ENCODE data around the gene ANKRD13B.

The ANKRD13B gene

GRCh38 chr17:29586676-29587469, 6.1 kb upstream of the ANKRD13B start:
- H3K4me3 ChIP-seq (ENCODE audit: low read depth, low read length) = no peak overlapping the region
- H3K9me3 ChIP-seq (ENCODE audit: control insufficient read depth, insufficient read depth, low read length) = no peaks in the 10 kb centered on the region
- H3K36me3 ChIP-seq (ENCODE audit: control insufficient read depth, insufficient read depth, low read length) = peaks cover 3% of the 10 kb centered on the region
- H3K27me3 ChIP-seq (ENCODE audit: control insufficient read depth, insufficient read depth, low read length) = peaks cover 21% of the 10 kb centered on the region
- H3K4me1 ChIP-seq (ENCODE audit: control insufficient read depth, insufficient read depth, low read length) = peaks cover 14% of the 10 kb centered on the region
- H3K9ac ChIP-seq (ENCODE audit: low read depth, low read length) = no peak overlapping the region

- Histone ChIP-seq H3K36me3 (ENCODE audit: control insufficient read depth, insufficient read depth, low read length) (peaks cover 3% of the 10 kb centered on the region), H3K9me3 (ENCODE audit: control insufficient read depth, insufficient read depth, low read length) (no peaks in the 10 kb centered on the region), H3K27me3 (ENCODE audit: control insufficient read depth, insufficient read depth, low read length) (peaks cover 21% of the 10 kb centered on the region), H3K4me1 (ENCODE audit: control insufficient read depth, insufficient read depth, low read length) (peaks cover 14% of the 10 kb centered on the region), H3K9ac (ENCODE audit: low read depth, low read length) (no peak overlapping the region), H3K4me3 (ENCODE audit: low read depth, low read length) (no peak overlapping the region)
Observed at GRCh38 chr17:29587591-29587990, 5.3 kb upstream of the ANKRD13B start.

- Histone ChIP-seq H3K9ac (ENCODE audit: low read depth, low read length) (no peak overlapping the region), H3K4me1 (ENCODE audit: control insufficient read depth, insufficient read depth, low read length) (peaks cover 14% of the 10 kb centered on the region), H3K9me3 (ENCODE audit: control insufficient read depth, insufficient read depth, low read length) (no peaks in the 10 kb centered on the region), H3K36me3 (ENCODE audit: control insufficient read depth, insufficient read depth, low read length) (peaks cover 1% of the 10 kb centered on the region), H3K4me3 (ENCODE audit: low read depth, low read length) (peak overlapping the region; percentile 77), H3K27me3 (ENCODE audit: control insufficient read depth, insufficient read depth, low read length) (peaks cover 21% of the 10 kb centered on the region)
Observed at GRCh38 chr17:29588017-29588561, 4.8 kb upstream of the ANKRD13B start.

GRCh38 chr17:29588562-29589411, 4.1 kb upstream of the ANKRD13B start:
- Histone ChIP-seq H3K36me3 (ENCODE audit: control insufficient read depth, insufficient read depth, low read length) (no peaks in the 10 kb centered on the region), H3K9me3 (ENCODE audit: control insufficient read depth, insufficient read depth, low read length) (no peaks in the 10 kb centered on the region), H3K4me1 (ENCODE audit: control insufficient read depth, insufficient read depth, low read length) (peaks cover 14% of the 10 kb centered on the region), H3K4me3 (ENCODE audit: low read depth, low read length) (peak overlapping the region; percentile 77), H3K27me3 (ENCODE audit: control insufficient read depth, insufficient read depth, low read length) (peaks cover 21% of the 10 kb centered on the region), H3K9ac (ENCODE audit: low read depth, low read length) (peak overlapping the region; percentile 47)

GRCh38 chr17:29589524-29590410, 3.2 kb upstream of the ANKRD13B start, which contains the start of gene GIT1:
TSS of gene GIT1 (minus strand) at chr17:29589648. CDS start at chr17:29589378, 270 bp downstream.
- peak within 1 kb of the TSS; percentile 47 for H3K9ac ChIP-seq (ENCODE audit: low read depth, low read length)
- H3K36me3 ChIP-seq (ENCODE audit: control insufficient read depth, insufficient read depth, low read length) = no peaks in the 10 kb centered on the region
- H3K9me3 ChIP-seq (ENCODE audit: control insufficient read depth, insufficient read depth, low read length) = no peaks in the 10 kb centered on the region
- peaks cover 10% of the 10 kb centered on the region for H3K4me1 ChIP-seq (ENCODE audit: control insufficient read depth, insufficient read depth, low read length)
- H3K27me3 ChIP-seq (ENCODE audit: control insufficient read depth, insufficient read depth, low read length) = peaks cover 21% of the 10 kb centered on the region
- H3K4me3 ChIP-seq (ENCODE audit: low read depth, low read length) = peak within 1 kb of the TSS; percentile 77

GRCh38 chr17:29590411-29591145, 2.4 kb upstream of the ANKRD13B start:
- H3K4me3 ChIP-seq (ENCODE audit: low read depth, low read length) = peak overlapping the region; percentile 74
- no peaks in the 10 kb centered on the region for H3K36me3 ChIP-seq (ENCODE audit: control insufficient read depth, insufficient read depth, low read length)
- H3K9ac ChIP-seq (ENCODE audit: low read depth, low read length) = no peak overlapping the region
- H3K9me3 ChIP-seq (ENCODE audit: control insufficient read depth, insufficient read depth, low read length) = no peaks in the 10 kb centered on the region
- peaks cover 5% of the 10 kb centered on the region for H3K4me1 ChIP-seq (ENCODE audit: control insufficient read depth, insufficient read depth, low read length)
- H3K27me3 ChIP-seq (ENCODE audit: control insufficient read depth, insufficient read depth, low read length) = peaks cover 21% of the 10 kb centered on the region

GRCh38 chr17:29591146-29591736, 1.7 kb upstream of the ANKRD13B start:
- Histone ChIP-seq H3K27me3 (ENCODE audit: control insufficient read depth, insufficient read depth, low read length) (peaks cover 21% of the 10 kb centered on the region), H3K9ac (ENCODE audit: low read depth, low read length) (no peak overlapping the region), H3K4me1 (ENCODE audit: control insufficient read depth, insufficient read depth, low read length) (peaks cover 5% of the 10 kb centered on the region), H3K9me3 (ENCODE audit: control insufficient read depth, insufficient read depth, low read length) (no peaks in the 10 kb centered on the region), H3K36me3 (ENCODE audit: control insufficient read depth, insufficient read depth, low read length) (no peaks in the 10 kb centered on the region), H3K4me3 (ENCODE audit: low read depth, low read length) (peak overlapping the region; percentile 74)

GRCh38 chr17:29591737-29592608, 959 bp upstream of the ANKRD13B start:
- Histone ChIP-seq H3K9me3 (ENCODE audit: control insufficient read depth, insufficient read depth, low read length) (no peaks in the 10 kb centered on the region), H3K4me3 (ENCODE audit: low read depth, low read length) (peak overlapping the region; percentile 74), H3K4me1 (ENCODE audit: control insufficient read depth, insufficient read depth, low read length) (peaks cover 6% of the 10 kb centered on the region), H3K36me3 (ENCODE audit: control insufficient read depth, insufficient read depth, low read length) (no peaks in the 10 kb centered on the region), H3K27me3 (ENCODE audit: control insufficient read depth, insufficient read depth, low read length) (peaks cover 21% of the 10 kb centered on the region), H3K9ac (ENCODE audit: low read depth, low read length) (no peak overlapping the region)

- Histone ChIP-seq H3K27me3 (ENCODE audit: control insufficient read depth, insufficient read depth, low read length) (peaks cover 10% of the 10 kb centered on the region), H3K36me3 (ENCODE audit: control insufficient read depth, insufficient read depth, low read length) (no peaks in the 10 kb centered on the region), H3K9ac (ENCODE audit: low read depth, low read length) (no peak overlapping the region), H3K4me3 (ENCODE audit: low read depth, low read length) (peak overlapping the region; percentile 65), H3K9me3 (ENCODE audit: control insufficient read depth, insufficient read depth, low read length) (no peaks in the 10 kb centered on the region), H3K4me1 (ENCODE audit: control insufficient read depth, insufficient read depth, low read length) (peaks cover 11% of the 10 kb centered on the region)
Observed at GRCh38 chr17:29593591-29594518, 923 bp downstream of the ANKRD13B start.

Data from iPS-15b (cell line).